ENCODE data around the gene WTIP.
"Not testable (repeated sequence)": the region's sequence is repeated elsewhere in the genome, so short reads cannot be mapped to it uniquely, and the experiment has no call there.

Gene WTIP

DNA sequence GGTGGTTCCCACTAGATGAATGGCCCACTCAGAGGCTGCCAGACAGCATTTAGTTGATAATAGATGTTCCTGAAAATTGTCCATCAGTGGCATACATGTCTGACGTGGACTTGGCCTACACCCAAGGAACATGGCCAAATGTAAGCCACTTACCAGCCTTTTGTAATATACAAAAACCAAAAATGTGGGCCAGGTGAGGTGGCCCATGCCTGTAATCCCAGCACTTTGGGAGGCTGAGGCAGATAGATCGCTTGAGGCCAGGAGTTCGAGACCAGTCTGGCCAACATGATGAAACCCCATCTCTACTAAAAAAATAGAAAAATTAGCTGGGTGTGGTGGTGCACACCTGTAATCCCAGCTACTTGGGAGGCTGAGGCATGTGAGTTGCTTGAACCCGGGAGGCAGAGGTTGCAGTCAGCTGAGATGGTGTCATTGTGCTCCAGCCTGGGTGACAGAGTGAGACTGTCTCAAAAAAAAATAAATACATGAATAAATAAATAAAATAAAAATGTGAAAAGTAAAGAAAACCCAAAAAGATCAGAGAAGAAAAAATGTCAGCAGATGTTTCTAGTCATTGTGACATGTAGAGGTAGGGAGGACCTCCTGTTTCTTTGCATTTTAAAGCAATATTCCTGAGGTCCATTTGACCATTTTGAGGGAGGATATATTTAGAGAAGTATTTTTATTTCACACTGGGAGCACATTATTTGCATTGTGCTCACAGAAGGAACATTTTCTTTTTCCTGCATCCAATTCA lies 7.1 kb upstream of the WTIP start:
- TF ChIP-seq, protein P1, sequence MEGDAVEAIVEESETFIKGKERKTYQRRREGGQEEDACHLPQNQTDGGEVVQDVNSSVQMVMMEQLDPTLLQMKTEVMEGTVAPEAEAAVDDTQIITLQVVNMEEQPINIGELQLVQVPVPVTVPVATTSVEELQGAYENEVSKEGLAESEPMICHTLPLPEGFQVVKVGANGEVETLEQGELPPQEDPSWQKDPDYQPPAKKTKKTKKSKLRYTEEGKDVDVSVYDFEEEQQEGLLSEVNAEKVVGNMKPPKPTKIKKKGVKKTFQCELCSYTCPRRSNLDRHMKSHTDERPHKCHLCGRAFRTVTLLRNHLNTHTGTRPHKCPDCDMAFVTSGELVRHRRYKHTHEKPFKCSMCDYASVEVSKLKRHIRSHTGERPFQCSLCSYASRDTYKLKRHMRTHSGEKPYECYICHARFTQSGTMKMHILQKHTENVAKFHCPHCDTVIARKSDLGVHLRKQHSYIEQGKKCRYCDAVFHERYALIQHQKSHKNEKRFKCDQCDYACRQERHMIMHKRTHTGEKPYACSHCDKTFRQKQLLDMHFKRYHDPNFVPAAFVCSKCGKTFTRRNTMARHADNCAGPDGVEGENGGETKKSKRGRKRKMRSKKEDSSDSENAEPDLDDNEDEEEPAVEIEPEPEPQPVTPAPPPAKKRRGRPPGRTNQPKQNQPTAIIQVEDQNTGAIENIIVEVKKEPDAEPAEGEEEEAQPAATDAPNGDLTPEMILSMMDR (IDR thresholded peaks at IDR 0.05; ENCODE audit: control insufficient read depth, extremely low read depth, insufficient read depth): no peak
- no peak overlapping the region for H3K4me3 ChIP-seq (ENCODE audit: low read depth, low read length)

DNA sequence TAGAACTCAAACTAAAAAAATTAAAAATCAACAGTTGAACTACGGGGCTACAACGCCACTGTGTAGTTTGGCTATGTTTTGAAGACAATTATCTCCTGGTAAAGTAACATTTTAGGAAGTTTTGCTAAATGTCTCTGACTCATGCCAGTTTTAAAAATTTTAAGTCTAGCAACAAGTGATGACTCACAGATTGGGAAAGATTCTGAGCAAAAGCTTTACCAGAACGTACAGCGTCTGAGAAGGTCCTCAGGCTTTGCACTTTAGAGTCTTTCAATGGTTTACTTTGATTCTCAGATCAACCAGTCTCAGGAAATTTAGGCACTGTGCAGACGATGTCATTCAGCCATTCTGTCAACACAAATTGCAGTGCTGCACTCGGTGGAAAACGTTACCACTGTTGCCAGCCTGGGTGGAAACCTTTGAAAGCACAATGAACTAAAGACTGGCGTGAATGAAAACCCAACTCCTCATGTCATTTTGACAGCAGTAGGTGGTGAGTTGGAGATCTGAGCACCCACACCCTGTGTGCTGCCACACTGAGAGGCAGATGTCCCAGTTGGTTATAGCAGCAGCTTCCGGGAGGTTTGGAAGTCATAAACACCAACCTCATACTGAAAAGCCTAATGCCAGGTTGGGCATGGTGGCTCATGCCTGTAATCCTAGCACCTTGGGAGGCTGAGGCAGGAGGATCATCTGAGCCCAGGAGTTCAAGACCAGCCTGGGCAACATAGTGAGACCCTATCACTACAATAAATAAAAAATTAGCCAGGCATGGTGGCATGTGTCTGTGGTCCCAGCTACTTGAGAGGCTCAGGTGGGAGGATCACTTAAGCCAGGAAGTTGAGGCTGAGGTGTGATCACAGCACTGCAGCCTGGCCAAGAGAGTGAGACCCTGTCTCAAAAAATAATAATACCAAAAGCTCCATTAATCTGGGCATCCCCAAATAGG lies 6.3 kb upstream of the WTIP start:
- TF ChIP-seq, protein P1 (IDR thresholded peaks at IDR 0.05; ENCODE audit: control insufficient read depth, extremely low read depth, insufficient read depth): no peak
- no peak overlapping the region for H3K4me3 ChIP-seq (ENCODE audit: low read depth, low read length)
- no peak for DNase-seq (ENCODE audit: low read depth)

More for the DNA sequence above, 7.1 kb upstream of the WTIP start:
- no peak for DNase-seq (ENCODE audit: low read depth)

DNA sequence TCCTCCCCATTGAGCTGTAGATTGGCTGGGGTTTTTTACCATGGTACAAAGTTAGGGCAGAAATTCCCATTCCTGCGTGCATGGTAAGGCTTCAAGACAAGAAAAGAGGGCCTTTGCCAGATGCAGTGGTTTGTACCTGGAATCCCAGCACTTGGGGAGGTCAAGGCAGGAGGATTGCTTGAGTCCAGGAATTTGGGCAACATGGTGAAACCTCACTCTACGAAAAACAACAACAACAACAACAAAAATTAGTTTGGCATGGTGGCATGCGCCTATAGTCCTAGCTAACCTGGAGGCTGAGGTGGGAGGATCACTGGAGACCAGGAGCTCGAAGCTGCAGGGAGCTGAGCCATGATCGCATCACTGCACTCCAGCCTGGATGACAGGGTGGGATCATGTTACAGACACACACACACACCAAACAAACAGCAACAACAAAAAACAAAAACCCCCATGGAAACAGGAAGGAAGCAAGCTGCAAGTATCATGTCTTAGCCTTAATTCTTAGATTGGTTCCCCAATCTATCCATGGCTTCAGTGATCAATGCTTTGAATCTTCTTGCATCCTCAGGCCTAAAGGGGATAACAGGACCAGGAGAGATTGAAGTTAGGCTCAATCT lies 5.5 kb upstream of the WTIP start:
- TF ChIP-seq, protein P1 (IDR thresholded peaks at IDR 0.05; ENCODE audit: control insufficient read depth, extremely low read depth, insufficient read depth): no peak
- no peak for DNase-seq (ENCODE audit: low read depth)
- no peak overlapping the region for H3K4me3 ChIP-seq (ENCODE audit: low read depth, low read length)

DNA sequence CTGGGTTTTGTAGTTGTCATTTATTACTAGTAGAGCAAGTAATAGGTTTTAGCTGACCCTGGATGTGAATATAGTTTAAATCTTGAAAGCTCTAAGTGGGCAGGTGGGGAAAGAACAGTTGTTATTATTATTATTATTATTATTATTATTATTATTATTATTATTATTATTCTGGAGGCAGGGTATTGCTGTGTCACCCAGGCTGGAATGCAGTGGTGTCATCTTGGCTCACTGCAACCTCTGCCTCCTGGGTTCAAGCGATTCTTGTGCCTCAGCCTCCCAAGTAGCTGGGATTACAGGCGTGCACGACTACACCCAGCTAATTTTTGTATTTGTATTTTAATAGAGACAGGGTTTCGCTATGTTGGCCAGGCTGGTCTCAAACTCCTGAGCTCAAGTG lies 3.1 kb upstream of the WTIP start:
- H3K4me3 ChIP-seq (ENCODE audit: low read depth, low read length); DNase-seq (ENCODE audit: low read depth): not testable (repeated sequence)

DNA sequence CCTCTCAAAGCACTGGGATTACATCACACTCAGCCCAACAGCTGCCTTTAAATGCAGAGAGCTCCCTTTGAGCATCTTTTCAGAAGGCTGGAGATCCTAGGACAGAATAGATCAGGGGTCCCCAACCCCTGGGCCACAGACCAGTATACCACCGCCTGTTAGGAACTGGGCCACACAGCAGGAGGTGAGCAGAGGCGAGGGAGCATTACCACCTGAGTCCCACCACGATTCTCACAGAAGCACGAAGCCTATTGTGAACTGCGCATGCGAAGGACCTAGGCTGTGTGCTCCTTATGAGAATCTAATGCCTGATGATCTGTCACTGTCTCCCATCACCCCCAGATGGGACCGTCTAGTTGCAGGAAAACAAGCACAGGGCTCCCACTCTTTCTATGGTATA lies 2.2 kb upstream of the WTIP start:
- TF ChIP-seq, protein P1 (IDR thresholded peaks at IDR 0.05; ENCODE audit: control insufficient read depth, extremely low read depth, insufficient read depth): no peak
- DNase-seq (ENCODE audit: low read depth): no peak
- no peak overlapping the region for H3K4me3 ChIP-seq (ENCODE audit: low read depth, low read length)

DNA sequence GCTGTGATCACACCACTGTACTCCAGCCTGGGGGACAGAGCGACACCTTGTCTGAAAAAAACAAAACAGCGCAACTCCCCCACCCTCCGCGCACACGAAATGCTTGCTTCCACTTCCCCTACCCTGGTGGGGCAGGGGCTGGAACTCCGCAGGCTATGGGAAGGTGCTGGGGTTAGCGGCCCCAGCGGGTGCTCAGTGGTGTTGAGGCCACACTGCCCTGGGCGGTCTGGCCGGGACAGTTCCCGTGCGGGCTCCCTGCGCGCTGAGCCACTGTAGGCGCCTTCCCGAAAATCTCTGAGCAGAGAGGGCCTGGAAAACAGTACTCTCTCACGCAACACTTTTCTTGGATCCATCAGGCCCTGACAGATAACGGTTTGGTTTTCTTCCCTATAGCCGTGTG lies 1.1 kb upstream of the WTIP start:
- TF ChIP-seq, protein P1 (IDR thresholded peaks at IDR 0.05; ENCODE audit: control insufficient read depth, extremely low read depth, insufficient read depth): no peak
- H3K4me3 ChIP-seq (ENCODE audit: low read depth, low read length): no peak overlapping the region
- DNase-seq (ENCODE audit: low read depth): no peak

DNA sequence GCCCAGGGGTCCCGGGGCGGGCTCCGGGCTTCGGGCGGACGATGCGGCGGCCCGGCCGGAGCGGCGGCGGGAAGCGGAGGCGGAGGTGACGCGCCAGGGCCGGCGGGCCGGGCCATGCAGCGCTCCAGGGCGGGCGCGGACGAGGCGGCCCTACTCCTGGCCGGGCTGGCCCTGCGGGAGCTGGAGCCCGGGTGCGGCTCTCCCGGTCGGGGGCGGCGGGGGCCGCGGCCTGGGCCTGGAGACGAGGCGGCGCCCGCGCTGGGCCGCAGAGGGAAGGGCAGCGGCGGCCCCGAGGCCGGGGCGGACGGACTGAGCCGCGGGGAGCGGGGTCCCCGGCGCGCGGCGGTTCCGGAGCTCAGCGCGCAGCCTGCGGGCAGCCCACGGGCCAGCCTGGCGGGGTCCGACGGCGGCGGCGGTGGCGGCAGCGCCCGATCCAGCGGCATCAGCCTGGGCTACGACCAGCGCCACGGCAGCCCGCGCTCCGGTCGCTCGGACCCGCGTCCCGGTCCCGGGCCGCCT lies 362 bp downstream of the WTIP start:
- TF ChIP-seq, protein P1 (IDR thresholded peaks at IDR 0.05; ENCODE audit: control insufficient read depth, extremely low read depth, insufficient read depth): no peak
- no peak for DNase-seq (ENCODE audit: low read depth)
- no peak overlapping the region for H3K4me3 ChIP-seq (ENCODE audit: low read depth, low read length)

Measured in LNCaP clone FGC (cell line).